Kidney epithelial cell (primary cell): ENCODE results near the gene DNTT. TPM values are rescaled to one million over a fixed set of nuclear protein-coding genes. Genes with fewer than 3 reads are reported as not detected.

Source experiments
- DNase-seq: peaks from one replicate; pipeline ENCODE4 v3.0.0-alpha.2; 2010; ENCODE audit warnings: low read depth
- H3K27me3 ChIP-seq: 2 replicates; pipeline ENCODE4 v1.6.0; 2011; ENCODE audit warnings: low read length; ENCODE audit not compliant: control insufficient read depth, insufficient read depth
- H3K36me3 ChIP-seq: 2 replicates; pipeline ENCODE4 v1.5.1; 2011; ENCODE audit warnings: low read length; ENCODE audit not compliant: control insufficient read depth, insufficient read depth
- H3K4me3 ChIP-seq: 2 replicates; pipeline ENCODE4 v1.5.1; 2011; ENCODE audit warnings: low read depth, mild to moderate bottlenecking, control low read depth, low read length
- total RNA-seq: library from RNA; depleted of rRNA; stranded (reverse); fragments of >200 nt; gene quantifications from 2 replicates; pipeline ENCODE4 v1.2.3, GENCODE V29; 2015
- TF ChIP-seq, protein P1 (sequence below): IDR thresholded peaks from 2 replicates; pipeline ENCODE4 v1.5.1; 2011; ENCODE audit warnings: mild to moderate bottlenecking, moderate library complexity, low read length, control low read depth, inconsistent platforms; ENCODE audit not compliant: insufficient read depth, poor library complexity, severe bottlenecking

DNTT gene
- total RNA-seq, 1 donor from 2014 or later, result not detected

GRCh38 chr10:96280859-96281258 is 23.4 kb upstream of the DNTT start:
- TF ChIP-seq, protein P1, sequence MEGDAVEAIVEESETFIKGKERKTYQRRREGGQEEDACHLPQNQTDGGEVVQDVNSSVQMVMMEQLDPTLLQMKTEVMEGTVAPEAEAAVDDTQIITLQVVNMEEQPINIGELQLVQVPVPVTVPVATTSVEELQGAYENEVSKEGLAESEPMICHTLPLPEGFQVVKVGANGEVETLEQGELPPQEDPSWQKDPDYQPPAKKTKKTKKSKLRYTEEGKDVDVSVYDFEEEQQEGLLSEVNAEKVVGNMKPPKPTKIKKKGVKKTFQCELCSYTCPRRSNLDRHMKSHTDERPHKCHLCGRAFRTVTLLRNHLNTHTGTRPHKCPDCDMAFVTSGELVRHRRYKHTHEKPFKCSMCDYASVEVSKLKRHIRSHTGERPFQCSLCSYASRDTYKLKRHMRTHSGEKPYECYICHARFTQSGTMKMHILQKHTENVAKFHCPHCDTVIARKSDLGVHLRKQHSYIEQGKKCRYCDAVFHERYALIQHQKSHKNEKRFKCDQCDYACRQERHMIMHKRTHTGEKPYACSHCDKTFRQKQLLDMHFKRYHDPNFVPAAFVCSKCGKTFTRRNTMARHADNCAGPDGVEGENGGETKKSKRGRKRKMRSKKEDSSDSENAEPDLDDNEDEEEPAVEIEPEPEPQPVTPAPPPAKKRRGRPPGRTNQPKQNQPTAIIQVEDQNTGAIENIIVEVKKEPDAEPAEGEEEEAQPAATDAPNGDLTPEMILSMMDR, result no peak
- Histone ChIP-seq H3K36me3 (no peaks in the 10 kb centered on the region), H3K27me3 (no peaks in the 10 kb centered on the region), H3K4me3 (no peak overlapping the region)
- no peak for DNase-seq

GRCh38 chr10:96281444-96282029 is 22.7 kb upstream of the DNTT start:
- TF ChIP-seq, protein P1, result no peak
- Histone ChIP-seq H3K4me3 (no peak overlapping the region), H3K36me3 (no peaks in the 10 kb centered on the region), H3K27me3 (no peaks in the 10 kb centered on the region)
- DNase-seq, result no peak

GRCh38 chr10:96283351-96283750 is 20.9 kb upstream of the DNTT start:
- Histone ChIP-seq H3K27me3 (no peaks in the 10 kb centered on the region), H3K4me3 (no peak overlapping the region), H3K36me3 (no peaks in the 10 kb centered on the region)
- TF ChIP-seq, protein P1, result no peak
- no peak for DNase-seq

DNA sequence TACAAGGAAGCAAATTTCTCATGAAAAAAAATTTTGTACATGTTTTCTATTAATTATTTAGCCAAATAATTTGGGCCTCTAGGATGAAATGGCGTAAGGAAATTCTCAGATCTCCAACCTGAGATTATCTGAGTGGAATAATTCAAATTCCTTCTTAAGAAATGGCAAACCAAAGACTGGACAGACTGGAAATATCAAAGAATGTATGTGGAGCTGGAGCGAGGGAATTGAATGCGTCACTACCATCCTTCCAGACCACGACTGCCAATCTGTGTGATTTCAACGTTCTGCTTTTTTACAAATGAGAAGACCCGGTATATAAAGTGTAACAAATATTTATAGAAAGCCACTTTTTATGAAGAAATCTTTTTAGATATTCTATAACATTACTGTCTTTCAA is 20.5 kb upstream of the DNTT start:
- TF ChIP-seq, protein P1, result no peak
- no peaks in the 10 kb centered on the region for H3K36me3 ChIP-seq
- DNase-seq, result no peak
- H3K27me3 ChIP-seq, result no peaks in the 10 kb centered on the region
- no peak overlapping the region for H3K4me3 ChIP-seq

DNA sequence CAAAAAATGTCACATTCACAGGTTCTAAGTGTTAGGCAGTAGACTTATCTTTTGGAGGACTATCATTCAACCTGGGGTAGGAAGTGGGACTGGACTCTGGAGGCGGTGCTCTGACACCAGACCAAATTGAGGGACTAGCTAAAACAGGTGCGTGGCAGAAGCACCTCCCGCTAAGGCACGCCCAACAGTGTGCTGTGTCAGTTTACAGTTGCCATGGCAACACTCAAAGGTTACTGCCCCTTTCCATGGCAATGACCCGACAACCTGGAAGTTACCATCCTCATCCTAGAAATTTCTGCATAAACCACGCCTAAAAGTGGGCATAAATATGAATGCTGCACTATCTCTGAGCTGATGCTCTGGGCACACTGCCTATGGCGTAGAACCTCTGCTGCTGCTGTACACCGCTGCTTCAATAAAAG is 18.9 kb upstream of the DNTT start:
- H3K36me3 ChIP-seq, result no peaks in the 10 kb centered on the region
- no peak overlapping the region for H3K4me3 ChIP-seq
- TF ChIP-seq, protein P1, result no peak
- DNase-seq, result no peak
- no peaks in the 10 kb centered on the region for H3K27me3 ChIP-seq
